Kidney glomerular epithelial cell (primary cell): ENCODE data around the gene ANGPTL2.

Experiments used
- DNase-seq: peaks from one replicate; lab custom pipeline; 2025; lab: John Stamatoyannopoulos, UW

The ANGPTL2 gene

DNA sequence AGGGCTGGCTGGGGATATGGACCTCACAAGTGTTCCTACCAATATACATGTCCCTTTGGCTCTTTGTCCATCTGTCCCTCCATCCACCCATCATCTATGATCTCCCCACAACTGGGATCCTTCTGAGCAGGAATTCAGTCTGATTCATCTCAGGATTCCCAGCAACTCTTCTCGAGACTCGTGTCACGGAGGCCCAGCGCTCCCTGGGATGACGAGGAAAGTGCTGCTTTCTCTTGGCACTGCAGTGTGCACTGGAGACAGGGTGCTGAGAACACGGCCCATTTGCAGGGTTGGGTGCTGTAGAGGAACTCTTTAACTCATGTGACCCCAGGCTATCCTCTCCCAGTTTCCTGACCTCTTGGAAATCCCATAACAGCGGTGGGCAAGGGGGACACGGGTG is 72.9 kb downstream of the ANGPTL2 start:
- no peak for DNase-seq

DNA sequence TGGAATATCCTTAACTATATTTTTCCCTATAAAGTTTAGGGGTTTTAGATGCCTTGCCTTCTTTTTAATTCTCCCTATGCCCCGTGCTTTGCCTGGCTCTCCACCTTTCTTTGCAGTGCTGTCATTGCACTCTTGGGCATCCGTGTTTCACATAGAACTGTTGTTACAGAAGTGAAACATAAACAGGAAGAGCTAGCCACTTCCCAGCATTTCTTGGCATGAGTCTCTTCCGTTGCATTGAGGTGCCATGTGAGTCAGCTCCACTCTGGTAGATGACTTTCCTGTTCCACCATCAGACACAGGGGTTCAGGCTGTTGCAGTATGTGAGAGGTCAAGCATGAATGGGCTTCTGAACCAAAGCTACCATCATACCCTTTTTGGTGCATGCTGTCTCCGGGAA is 73.4 kb downstream of the ANGPTL2 start:
- DNase-seq: peak; percentile 49

DNA sequence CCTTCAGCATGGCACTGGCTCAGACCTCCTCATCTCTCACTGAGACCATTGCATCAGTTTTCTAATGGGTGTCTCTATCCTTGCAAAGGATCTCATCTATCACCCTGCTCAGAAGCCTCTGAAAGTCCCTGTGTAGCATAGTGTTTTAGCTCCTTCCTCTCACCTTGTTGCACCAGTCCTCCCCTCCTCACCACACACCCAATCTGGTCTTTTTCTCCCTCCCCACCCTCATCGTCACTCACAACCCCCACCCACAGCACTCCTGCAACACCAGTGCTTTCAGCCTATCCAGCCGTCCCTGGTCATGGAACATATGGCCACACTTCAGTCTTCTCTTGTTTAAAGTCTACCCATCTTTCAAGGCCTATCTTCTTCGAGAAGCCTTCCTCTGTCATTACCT is 74.5 kb downstream of the ANGPTL2 start:
- no peak for DNase-seq

DNA sequence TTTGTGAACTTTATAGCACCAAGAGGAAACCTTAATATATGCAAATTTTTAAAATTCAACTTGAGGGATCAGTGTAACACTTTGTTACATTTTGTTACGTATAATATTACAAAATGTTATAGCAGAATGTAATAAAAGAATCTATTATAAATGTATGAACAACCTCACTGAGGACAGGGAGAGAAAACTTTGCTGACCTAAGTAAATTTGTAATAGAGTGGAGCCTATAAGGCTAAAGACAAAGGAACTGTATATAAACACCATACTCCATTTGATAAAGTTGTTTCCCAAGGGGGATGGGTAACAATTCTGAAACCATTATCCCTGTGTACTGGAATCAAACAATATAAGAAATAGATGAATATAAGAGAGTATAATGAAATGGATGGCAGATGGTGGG is 77.3 kb downstream of the ANGPTL2 start:
- DNase-seq: no peak

DNA sequence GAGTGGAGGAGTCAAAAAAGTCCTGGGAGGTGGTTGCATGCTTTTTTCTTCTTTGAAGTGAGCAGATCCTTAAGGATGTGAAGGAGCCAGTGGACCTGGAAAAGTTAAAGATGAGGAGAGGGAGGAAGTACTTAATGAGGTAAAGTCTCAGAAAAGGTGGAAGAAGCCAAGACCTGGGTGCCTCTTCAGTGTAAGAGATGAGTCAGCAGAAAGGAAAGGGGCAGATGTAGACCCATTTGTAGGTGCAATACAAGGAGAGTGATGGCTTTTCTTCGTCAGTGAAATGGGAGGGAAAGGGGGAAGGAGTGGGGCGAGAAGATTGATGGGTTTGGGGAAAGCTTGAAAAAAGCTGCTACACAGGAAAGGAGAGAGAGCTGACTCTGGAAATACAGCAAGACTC is 82.9 kb downstream of the ANGPTL2 start:
- no peak for DNase-seq

DNA sequence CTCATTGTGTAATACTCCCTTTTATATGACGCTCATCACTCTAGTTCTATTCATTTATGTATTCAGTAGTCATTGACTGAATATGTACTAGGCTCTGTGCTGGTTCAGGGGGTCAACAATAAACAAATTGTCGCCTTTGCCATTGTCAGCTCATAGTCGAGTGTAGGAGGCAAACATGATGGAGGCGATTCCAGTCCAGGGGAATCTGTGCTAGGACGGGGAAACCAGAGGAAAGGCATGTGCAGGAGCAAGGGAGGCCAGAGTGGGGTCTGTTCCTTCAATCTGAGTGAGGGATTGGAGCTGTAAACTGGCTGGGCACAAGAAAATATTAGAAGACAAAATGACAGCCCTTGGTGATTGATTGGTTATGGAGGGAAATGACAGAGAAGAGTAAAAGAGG is 83.9 kb downstream of the ANGPTL2 start:
- no peak for DNase-seq
